OCI-M2 (cell line): ENCODE data around the gene CLDN14.
"Not testable (repeated sequence)": the region's sequence is repeated elsewhere in the genome, so short reads cannot be mapped to it uniquely, and the experiment has no call there.

Experiments used
- DNase-seq: peaks from one replicate; lab custom pipeline; 2025; ENCODE audit not compliant: unreplicated experiment; lab: John Stamatoyannopoulos, UW

CLDN14 gene

DNA sequence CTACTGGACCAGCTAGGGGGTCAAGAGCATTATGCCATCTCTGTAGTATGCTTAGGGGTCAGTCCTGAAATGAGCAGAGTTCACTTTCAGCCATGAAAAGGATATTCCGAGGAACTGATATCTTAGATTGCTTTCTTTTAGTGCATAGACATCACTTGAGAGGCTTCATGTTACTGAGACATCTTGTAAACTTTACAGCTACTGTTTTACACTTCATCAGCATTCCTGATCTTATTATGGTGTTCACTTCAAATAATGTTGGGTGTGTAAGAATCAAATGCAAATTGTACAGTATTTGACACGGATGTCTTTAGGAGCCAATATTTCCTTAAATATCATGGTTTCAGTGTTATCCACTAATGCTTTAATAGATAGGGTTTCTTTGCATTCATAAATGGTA is 22.4 kb upstream of the CLDN14 start:
- no peak for DNase-seq

DNA sequence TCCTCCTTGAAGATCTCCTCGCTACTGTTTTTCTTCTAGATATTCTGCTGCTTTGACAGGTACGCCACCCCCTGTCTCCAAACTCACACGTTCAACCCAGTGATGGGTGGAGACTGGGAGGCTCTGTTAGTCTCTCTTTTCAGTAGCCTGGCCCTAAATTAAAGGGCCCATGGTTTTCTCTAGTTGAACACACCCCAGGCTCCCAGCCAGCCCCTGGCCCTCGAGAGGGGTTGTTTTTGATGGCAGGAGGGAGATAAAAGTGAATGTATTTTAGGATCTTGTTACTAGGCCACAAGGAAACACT is 21.6 kb upstream of the CLDN14 start:
- no peak for DNase-seq

DNA sequence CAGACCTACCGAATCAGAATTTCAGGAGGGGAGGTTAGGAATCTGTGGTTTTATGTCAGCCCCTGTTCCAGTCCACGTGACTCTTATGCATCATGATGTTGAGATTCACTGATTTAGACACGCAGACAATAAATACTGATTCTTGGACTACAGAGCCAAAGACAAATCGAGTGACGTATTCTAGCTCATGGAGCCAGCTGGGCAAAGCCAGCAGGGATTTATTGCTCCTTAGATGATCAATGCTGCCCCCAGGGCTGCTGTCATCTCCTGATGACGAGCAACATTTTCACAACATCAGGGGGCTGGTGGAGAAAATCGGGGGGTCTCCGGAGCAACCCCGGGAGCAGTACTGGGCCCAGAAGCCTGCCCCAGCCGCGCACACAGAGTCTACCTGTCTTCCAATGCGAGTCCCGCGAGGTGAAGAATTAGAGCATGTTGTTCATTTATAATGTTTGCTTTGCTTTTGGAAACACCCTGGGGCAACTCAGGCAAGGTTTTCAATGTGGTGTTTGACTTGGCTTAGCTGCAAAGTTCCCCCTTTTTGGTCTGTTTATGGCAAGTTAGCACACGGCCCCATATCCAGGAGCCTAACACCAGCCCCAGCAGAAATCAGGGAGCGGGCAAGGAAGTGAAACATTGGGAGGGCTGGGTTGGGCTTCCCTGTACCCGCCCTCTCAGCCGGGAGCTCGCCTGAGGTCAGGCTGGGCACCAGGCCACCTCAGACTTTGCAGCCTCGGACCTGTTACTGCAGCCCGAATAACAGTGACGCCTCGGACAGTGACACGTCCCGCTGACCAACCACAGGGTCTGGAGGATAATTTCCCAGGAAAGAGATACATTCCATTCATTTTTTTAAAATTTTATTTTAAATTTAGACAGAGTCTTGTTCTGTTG is 19.9 kb upstream of the CLDN14 start:
- no peak for DNase-seq

DNA sequence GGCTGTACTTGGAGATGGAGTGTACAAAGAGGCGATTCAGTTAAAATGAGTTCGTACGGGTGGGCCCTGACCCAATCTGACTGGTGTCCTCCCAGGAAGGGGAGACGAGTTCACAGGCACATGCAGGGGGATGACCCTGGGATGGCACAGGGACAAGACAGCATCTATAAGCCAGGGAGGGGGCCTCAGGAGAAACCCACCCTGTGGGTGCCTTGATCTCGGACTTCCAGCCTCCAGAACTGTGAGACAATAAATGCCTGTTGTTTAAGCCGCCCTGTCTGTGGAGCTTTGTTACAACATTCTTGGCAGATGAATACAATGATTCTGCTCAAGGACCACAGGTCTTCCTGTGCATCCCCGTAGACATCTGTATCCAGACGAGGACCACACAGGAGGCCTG is 14.6 kb upstream of the CLDN14 start:
- DNase-seq, result no peak

DNA sequence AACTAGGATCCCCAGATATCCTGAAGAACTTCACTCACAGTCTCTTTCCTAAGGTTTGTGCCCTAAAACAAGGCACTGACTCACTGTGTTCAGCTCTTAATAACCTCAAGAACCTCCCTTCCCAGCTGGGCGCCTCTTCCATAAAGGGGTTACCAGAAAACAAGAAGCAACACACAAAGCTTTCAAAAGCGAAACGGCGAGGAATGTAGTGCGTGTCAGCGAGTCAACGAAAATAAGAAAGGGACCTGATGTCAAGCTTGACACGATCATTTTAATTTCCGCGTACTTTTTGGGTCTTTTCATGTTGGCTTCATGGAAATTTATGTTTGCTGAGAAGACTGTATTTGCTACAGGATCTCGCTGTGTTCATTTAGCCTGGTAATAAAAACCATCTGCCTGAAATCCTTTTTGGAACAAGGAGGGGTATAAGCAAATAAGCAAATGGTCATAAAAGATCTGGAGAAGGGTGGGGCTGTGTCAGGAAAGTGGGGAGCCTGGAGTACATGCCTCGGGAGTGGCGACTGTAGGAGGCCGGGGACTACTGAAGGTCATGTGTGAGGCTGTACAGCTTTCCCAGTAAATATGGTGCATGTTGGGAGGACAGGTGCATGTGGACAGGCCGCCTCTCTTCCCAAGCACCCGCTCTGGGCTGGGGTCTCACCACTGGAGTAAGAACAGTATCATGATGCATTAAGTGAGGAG is 11.4 kb upstream of the CLDN14 start:
- no peak for DNase-seq

DNA sequence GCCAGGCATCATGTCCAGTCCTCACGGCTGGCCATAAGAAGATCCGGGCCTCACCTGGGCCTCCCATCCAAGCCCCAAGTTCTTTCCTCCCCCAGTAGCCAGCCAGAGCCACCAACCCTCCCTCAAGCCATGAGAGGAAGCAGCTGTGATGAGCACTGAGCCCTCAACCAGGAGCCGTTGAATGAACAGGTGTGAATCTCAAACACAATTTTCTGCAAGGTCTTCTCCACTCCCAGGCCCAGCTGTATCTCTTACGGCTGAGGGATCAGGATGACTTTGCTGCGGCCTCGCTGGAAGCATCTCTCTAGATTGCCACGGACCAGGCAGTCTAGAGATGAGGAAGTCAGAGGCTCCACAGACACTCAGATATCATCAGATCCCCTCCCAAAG is 9.8 kb upstream of the CLDN14 start:
- no peak for DNase-seq

DNA sequence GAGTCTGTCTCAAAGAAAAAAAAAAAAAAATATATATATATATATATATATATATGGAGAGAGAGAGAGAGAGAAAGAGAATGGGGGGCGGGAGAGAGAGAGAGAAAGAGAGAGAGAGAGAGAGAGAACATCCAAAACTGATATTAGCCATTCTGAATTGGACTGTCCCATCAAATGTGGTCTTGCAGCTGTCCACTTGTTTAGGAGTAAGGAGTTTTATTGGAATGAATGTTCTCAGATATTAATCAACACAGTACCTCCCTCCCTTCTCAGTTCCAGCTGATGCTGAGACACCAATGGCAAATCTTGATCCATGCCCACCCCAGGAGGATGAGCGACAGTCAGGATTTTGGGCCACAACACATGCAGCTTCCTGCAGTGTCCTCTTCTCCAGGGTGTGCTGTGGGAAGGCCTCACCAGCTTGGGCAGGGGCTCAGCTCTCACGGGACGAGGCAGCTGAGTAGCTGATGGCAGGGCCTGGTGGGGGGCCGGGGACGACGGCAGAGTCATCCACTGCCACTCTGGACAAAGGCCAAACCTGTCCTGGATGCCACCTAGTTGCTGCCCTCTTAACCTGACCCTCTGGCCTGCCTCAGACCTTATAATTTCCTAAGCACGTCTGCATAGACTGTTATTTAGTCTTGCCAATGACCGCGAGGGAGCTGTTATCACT is 9.3 kb upstream of the CLDN14 start:
- no peak for DNase-seq

DNA sequence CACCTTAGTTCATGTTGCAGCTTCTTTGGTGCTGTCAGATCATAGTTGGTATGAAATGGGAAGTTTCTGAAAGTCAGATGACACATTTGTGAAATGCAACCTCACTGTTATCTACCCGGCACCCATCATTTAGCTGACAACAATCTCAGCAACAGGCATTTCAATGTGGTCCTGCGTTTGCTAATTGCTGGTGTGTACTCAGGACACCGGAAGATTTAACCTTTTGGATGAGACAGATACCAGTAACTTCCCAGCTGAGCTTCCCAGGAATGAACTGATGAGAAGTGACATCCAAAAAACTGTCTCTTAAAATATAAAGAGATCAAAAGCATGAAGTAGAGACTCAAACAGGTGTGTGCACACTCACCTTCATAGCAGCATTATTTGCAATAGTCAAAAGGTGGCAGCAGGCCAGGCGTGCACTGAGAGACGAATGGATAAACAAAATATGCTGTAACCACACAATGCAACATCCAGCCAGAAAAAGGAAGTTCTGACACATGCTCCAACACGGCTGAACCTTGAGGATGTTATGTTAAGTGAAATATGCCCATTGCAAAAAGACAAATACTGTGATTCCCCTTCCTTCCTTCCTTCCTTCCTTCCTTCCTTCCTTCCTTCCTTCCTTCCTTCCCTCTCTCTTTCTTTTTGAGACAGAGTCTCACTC is 7.9 kb upstream of the CLDN14 start:
- DNase-seq, result no peak

DNA sequence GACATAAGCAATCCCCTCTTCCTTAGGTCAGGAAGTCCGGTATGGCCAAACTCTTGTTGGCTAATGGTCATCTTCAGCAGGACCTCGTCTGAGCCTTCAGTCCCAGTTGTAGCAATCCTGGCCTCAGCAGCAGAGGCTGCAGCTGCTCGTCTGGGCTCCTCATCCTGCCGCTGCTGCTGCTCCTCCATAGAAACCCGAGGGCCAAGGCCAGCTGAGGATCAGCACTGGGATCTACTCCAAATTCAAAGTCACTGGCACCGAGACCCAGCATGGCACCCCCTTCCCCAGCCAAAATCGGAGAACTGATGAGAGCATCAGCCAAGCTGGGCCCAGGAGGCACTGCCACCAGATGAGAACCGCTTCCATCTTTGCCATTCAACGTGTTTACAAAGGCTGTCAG is 6.3 kb upstream of the CLDN14 start:
- no peak for DNase-seq

DNA sequence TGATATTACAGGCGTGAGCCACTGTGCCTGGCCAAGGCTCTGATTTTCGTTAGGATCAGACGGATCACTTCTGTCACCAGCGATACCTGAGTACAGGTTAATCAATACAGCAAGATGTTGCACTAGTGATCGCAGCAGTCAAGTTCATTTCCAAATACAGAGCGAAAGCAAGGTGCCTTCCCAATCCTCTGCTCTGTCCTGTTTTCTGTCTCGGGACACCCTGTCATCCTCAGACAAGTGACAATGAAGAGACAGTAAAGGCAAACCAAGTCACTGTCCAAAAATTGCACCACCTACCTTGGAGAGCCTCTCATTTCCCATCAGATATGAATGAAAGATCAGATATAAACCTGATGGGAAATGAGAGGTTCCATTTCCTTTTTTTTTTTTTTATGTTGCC is 5.6 kb upstream of the CLDN14 start:
- DNase-seq, result no peak

DNA sequence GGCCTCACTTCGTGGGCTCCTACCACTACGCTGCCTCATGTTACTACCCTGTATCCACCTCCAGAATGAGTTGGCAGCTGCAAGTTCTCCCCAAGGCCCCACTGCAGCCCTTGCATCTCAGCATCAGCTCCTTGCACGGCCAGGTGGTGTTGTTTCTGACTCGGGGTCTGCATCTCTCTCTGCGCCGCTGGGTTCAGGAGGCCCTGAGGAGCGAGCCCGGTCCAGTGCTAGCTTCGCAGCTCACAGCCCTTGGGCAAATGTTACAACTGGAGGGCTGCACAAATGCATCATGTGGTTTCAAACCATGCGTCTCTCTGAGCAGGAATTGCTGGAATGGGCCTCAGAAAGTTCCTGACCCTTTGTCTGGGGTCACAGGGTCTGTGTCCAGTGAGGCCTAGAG is 3.2 kb upstream of the CLDN14 start:
- no peak for DNase-seq

DNA sequence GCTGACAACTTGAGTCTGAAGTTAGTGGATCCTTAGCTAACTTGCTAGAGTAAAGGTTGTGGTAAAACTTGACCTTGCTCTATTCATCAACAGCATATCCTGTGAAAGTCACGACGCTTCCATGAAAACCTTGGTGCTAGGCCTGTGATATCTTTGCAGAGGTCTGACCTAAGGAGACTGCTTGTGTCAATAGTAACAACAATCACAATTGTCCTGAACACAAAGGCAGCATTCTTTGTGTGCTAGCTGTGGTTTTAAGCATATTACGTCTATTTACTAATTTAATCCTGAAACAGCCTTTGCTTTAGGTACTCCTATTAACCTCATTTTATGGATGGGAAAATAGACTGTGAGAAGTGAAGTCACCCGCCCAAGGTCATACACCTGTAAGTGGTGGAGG is 2.8 kb upstream of the CLDN14 start:
- DNase-seq, result no peak

DNA sequence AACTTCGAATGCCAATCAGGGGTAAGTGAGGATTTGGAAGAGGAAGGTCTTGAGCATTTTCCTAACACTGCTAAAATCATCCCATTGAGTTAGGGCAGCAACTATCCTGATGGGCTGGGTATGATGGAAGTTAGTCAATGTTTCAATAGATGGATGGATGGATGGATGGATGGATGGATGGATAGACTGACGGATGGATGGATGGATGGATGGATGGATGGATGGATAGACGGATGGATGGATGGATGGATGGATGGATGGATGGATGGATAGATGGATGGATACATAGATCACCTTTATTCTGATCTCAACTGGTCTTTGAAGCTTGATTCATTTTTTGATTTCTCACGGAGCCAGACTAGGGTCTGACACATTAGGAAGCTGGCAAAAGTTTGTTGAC is 2.3 kb upstream of the CLDN14 start:
- DNase-seq, result no peak

DNA sequence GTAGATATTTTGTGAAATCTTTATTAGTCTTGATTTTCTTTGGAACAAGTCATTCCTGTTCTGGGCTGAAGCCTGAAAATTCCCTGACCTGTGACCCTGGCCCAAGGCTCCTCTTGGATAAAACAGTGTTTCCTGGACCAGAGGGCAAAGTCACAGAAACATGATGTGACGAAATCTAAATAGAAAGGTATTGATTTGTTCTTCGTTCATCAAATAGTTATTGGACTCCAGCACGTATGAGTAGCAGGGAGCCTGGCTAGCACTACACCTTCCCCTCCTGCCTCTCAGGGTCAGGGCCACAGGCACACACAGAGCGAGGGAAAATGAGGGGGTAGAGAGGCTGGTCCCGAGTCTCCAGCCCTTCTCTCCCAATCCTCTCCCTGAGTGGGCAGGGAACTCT is 1.7 kb upstream of the CLDN14 start:
- no peak for DNase-seq

DNA sequence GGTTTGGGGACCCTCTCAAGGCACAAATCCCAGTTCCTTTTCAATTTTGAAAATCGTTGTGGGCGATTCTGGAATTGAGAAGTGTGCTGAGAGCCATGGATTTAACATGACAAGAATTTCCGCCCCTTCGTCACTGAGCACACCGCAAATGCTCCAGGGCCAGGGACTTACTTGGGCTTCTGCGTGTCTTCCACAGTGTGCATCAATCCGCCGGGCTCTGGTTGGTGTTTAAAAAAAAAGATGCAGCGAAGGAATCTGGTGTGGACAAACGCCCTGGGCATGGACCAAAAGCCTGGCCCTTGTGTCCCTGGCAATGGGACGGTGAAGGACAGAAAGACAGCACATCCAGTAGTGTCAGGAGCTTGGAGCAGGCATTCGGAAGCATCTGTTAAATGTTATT is 696 bp upstream of the CLDN14 start:
- no peak for DNase-seq

DNA sequence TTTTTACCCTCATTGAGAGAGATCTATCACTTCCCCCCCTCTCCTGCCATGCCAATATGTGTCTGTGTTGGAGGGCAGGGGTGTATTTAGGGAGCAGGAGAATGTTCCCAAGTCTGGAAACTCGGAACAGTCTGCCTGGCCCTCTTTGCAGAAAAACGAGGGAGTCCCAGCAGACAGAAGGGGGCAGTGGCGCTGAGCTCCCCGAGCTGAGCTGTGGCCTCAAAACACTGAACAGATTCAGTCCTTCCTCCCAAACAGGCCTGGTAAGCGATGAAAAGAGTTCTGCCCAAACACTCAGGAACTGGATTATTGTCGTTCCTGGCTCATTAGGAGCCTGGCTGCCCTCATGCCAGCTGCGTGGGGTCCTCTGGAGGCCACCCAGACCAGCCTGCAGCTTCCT is 981 bp downstream of the CLDN14 start:
- no peak for DNase-seq

DNA sequence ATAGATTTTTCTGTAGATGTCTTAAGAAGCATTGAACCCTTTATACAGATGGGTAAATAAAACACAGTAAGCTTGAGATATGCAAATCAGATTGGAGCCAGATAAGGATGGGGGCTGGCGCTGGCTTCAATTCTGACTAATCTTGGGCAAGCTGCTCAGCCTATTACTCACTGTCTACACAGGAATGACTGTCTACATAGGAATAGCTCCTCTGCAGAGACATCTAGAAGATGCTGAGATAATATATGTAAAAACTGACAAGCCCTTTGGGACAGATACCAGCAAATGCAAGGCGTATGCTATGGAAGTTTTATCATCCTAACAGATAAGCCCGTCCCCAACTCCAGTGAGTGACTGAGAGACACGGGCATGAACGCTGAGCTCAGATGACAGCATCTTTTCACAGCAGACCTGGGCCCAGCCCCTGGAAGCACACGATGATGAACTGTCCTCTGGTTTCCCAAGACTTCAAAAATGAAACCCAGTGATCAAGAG is 1.7 kb downstream of the CLDN14 start:
- no peak for DNase-seq

DNA sequence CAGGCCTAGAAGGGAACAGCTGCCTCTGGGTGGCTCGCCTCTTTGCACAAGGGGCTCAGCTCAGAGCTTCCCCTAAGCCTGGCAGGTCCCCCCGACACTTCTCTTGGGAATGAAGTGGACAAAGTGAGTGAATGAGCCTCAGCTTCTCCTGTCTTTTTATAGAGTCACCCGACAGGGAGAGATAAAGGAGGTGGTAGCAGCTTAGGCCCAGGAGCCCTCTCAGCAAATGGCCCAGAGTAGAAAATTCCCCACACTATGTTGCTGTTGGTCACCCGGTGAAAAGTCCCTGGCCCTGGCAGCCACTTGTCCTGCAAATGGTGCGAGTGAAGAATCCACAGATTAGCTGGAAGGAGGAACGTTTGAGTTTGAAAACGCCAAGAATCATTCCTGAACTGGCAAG is 2.4 kb downstream of the CLDN14 start:
- DNase-seq, result no peak

DNA sequence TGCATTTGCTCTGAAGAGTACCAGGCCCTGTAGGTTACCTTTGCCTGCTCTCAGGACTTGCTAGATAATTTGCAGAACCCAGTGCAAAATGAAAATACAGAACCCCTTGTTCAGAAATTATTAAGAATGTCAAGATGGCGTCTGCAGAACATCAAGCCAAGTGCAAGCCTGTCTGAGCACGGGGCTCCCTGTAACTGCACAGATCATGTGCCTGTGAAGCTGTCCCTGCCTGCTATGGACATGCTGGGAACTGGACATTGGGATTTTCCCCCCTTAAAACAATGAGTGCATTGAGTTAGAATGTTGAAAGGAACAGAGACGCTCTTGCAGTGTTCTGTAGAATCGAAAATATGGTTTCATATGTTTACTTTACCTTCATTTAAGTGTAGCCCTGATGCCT is 2.9 kb downstream of the CLDN14 start:
- DNase-seq, result no peak

DNA sequence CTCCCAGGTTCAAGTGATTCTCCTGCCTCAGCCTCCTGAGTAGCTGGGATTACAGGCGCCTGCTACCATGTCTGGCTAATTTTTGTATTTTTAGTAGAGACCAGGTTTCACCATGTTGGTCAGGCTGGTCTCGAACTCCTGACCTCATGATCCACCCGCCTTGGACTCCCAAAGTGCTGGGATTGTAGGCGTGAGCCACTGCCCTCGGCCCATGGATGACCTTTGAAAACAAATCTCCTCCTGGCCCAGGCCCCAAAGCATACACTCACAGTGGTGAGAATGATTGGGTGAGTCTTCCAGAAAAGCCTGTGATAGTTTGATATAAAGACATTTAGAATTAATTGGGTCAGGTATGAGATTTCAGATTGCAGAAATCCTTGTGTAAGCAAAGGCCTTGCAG is 3.4 kb downstream of the CLDN14 start:
- not testable (repeated sequence) for DNase-seq

DNA sequence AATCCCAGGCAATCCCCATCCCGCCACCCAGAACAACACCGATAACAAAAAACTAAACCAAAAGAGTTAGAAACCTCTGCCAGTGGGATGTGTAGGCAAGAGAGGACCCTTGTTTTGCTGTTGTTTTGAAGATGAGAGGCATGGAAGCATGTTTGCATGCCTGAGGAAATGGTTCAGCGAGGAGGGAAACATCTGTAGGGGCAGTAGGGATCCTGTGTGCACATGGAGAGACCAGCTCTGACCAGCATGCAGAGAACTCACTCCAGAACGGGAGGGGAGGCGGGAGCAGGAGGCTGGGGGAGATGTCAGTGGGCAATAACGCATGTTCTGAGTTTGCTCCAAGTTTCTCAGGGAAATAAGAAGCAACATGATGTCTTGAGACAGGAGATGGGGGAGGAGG is 5.3 kb downstream of the CLDN14 start:
- DNase-seq, result no peak

DNA sequence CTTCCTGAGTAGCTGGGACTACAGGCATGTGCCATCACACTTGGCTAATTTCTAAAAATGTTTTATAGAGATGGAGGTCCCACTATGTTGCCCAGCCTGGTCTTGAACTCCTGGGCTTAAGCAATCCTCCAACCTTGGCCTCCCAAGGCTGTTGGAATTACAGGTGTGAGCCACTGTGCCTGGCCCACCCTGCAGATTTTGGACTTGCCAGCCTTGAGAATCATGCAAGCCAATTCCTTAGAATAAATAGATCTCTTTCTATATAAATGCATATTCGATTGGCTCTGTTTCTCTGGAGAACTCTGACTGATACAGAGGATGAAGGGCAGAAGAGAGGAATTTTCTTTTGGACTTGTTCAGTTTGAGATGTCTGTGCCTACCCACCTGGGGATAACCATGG is 6.7 kb downstream of the CLDN14 start:
- no peak for DNase-seq
